ENCODE results near the gene MED10. TPM values are rescaled to one million over a fixed set of nuclear protein-coding genes. Genes with fewer than 3 reads are reported as not detected.

MED10 gene
- polyA plus RNA-seq, 1 of the 3 experiments (the other 2 are of a cell fraction), result 75.9 TPM

DNA sequence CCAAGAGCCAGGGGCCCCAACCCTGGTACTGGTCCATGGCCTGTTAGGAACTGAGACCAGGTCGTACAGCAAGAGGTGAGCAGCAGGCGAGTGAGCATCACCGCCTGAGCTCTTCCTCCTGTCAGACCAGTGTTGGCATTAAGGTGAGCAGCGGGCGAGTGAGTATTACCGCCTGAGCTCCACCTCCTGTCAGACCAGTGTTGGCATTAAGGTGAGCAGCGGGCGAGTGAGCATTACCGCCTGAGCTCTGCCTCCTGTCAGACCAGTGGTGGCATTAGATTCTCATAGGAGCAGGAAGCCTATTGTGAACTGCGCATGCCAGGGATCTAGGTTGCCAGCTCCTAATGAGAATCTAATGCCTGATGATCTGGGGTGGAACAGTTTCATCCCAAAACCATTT, 39.3 kb upstream of the MED10 start (continued):
- TF ChIP-seq, protein P1, sequence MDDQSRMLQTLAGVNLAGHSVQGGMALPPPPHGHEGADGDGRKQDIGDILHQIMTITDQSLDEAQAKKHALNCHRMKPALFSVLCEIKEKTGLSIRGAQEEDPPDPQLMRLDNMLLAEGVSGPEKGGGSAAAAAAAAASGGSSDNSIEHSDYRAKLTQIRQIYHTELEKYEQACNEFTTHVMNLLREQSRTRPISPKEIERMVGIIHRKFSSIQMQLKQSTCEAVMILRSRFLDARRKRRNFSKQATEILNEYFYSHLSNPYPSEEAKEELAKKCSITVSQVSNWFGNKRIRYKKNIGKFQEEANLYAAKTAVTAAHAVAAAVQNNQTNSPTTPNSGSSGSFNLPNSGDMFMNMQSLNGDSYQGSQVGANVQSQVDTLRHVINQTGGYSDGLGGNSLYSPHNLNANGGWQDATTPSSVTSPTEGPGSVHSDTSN (IDR thresholded peaks at IDR 0.05), result no peak
- no peak for TF ChIP-seq FOSL2 (IDR thresholded peaks at IDR 0.05; ENCODE audit: borderline replicate concordance, low read depth)

DNA sequence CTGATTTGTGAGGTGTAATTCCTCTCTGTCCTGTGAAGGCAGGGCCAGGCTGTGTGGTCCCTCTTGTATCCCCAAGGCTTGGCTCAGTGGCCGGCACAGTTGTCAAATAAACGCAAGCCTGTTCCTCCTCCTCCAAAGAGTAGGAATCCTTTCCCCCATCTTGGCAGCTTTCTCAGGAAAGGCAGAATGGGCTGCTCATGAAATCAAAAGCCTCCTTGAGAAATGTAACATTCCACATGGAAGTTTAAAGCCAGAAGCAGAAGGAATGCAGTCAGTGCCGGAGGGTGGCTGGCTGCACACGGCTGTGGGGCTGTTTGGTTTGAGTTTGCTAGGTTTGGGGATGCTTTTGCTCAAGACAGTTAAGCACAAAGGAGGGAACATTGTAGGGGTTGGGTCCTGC, 34.5 kb upstream of the MED10 start:
- no peaks in the 10 kb centered on the region for H4K20me1 ChIP-seq (ENCODE audit: insufficient read depth)
- no peaks in the 10 kb centered on the region for H3K9me2 ChIP-seq
- ChIA-PET POLR2A (no interaction called here), CTCF (no interaction called here)
- H3F3A ChIP-seq (replicated peaks; ENCODE audit: insufficient read depth), result no peaks in the 10 kb centered on the region
- H3K9me3 ChIP-seq, result no peaks in the 10 kb centered on the region
- no peak overlapping the region for H2AFZ ChIP-seq (ENCODE audit: low read depth)
- no peaks in the 10 kb centered on the region for H3K36me3 ChIP-seq (replicated peaks in 1 of 2; ENCODE audit: control insufficient read depth in 1 of 2, insufficient read depth in 2 of 2, low read length in 1 of 2)
- H3K79me2 ChIP-seq (ENCODE audit: insufficient read depth), result no peaks in the 10 kb centered on the region
- H3K4me2 ChIP-seq, result no peak overlapping the region
- no peak for DNase-seq
- TF ChIP-seq ZBTB33 (IDR thresholded peaks at IDR 0.05; ENCODE audit: borderline replicate concordance, low read depth), result no peak
- TF ChIP-seq NFIC (IDR thresholded peaks at IDR 0.05; ENCODE audit: borderline replicate concordance), result no peak
- no peak for TF ChIP-seq RAD21 (IDR thresholded peaks at IDR 0.05; ENCODE audit: low read length)
- TF ChIP-seq TCF12 (IDR thresholded peaks at IDR 0.05), result no peak
- TF ChIP-seq EP300 (IDR thresholded peaks at IDR 0.05; ENCODE audit: borderline replicate concordance in 1 of 2, low read depth in 1 of 2, low read length in 1 of 2), result no peak
- TF ChIP-seq CTCF (IDR thresholded peaks at IDR 0.05), result no peak
- TF ChIP-seq FOSL2 (IDR thresholded peaks at IDR 0.05; ENCODE audit: borderline replicate concordance, low read depth), result no peak
- no peak for TF ChIP-seq MXI1 (IDR thresholded peaks at IDR 0.05; ENCODE audit: low read depth, low read length)
- TF ChIP-seq, protein P2, sequence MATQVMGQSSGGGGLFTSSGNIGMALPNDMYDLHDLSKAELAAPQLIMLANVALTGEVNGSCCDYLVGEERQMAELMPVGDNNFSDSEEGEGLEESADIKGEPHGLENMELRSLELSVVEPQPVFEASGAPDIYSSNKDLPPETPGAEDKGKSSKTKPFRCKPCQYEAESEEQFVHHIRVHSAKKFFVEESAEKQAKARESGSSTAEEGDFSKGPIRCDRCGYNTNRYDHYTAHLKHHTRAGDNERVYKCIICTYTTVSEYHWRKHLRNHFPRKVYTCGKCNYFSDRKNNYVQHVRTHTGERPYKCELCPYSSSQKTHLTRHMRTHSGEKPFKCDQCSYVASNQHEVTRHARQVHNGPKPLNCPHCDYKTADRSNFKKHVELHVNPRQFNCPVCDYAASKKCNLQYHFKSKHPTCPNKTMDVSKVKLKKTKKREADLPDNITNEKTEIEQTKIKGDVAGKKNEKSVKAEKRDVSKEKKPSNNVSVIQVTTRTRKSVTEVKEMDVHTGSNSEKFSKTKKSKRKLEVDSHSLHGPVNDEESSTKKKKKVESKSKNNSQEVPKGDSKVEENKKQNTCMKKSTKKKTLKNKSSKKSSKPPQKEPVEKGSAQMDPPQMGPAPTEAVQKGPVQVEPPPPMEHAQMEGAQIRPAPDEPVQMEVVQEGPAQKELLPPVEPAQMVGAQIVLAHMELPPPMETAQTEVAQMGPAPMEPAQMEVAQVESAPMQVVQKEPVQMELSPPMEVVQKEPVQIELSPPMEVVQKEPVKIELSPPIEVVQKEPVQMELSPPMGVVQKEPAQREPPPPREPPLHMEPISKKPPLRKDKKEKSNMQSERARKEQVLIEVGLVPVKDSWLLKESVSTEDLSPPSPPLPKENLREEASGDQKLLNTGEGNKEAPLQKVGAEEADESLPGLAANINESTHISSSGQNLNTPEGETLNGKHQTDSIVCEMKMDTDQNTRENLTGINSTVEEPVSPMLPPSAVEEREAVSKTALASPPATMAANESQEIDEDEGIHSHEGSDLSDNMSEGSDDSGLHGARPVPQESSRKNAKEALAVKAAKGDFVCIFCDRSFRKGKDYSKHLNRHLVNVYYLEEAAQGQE (IDR thresholded peaks at IDR 0.05; ENCODE audit: low read depth, low read length), result no peak
- TF ChIP-seq, protein P1 (IDR thresholded peaks at IDR 0.05), result no peak
- no peak for TF ChIP-seq MEF2A (IDR thresholded peaks at IDR 0.05; ENCODE audit: borderline replicate concordance, low read depth)
- no peak for TF ChIP-seq SMC3 (IDR thresholded peaks at IDR 0.05; ENCODE audit: low read depth, low read length)
- TF ChIP-seq IRF3 (IDR thresholded peaks at IDR 0.05; ENCODE audit: low read depth, low read length), result no peak
- TF ChIP-seq TAF1 (IDR thresholded peaks at IDR 0.05; ENCODE audit: borderline replicate concordance, low read depth, low read length), result no peak
- no peak overlapping the region for H3K4me3 ChIP-seq (ENCODE audit: low read depth in 2 of 2, low read length in 1 of 2)
- no peak overlapping the region for H3K9ac ChIP-seq
- H3K27me3 ChIP-seq (ENCODE audit: insufficient read depth), result no peaks in the 10 kb centered on the region
- no peak overlapping the region for H3K27ac ChIP-seq (ENCODE audit: low read depth in 2 of 2, low read length in 1 of 2)
- peaks cover 0 to 4% of the 10 kb centered on the region in 2 experiments; a peak in 1 of 4 replicates for H3K4me1 ChIP-seq (ENCODE audit: control insufficient read depth in 1 of 2, insufficient read depth in 2 of 2, low read depth in 1 of 2, low read length in 1 of 2)
- whole genome bisulfite sequencing (ENCODE audit: low lambda C conversion rate), result 62% methylated on average over 4 of the region's 4 CpGs

All from SK-N-SH (cell line).